ENCODE measurements around the gene PPP1R27.

PPP1R27 gene

DNA sequence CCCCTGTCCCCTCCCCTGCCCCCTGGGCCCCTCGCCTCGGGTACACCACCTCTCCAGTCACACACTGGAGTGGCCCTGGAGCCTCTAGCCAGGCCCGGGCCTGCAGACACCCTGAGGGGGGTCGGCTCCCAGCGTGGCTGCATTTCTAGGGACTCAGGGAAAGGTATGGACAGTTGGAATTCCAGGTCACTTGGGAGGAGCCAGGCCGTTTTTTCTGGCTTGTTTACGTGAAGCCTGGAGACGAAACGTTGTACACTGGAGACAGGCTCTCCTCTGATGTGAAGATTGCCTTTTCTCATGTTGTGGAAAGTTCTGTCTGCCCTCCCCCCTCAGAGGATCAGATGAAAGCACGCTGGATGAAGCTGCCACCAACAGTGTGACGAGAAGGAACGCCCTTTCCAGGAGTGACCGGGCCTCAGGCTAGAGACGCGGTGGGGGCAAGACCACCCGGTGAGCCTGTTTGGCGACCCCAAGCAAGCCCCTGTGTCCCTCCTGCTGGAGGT, 4.0 kb upstream of the PPP1R27 start:
- DNase-seq (ENCODE audit: low read depth), result no peak

DNA sequence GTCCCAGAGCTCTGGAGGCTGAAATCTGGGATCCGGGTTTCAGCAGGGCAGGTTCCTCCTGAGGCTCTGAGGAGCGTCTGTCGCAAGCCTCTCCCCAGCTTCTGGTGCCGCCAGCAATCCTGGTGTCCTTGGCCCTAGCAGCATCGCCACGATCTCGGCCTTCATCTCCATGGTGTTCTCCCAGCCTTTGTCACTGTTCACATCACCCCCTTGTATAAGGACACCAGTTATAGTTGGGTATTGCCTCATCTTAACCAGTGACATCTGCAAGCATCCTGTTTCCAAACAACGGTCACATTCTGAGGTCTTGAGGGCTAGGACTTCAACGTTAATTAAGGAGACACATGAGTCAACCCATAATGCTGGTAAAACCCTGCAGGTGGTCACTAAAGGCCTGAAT, 2.8 kb upstream of the PPP1R27 start:
- no peak for TF ChIP-seq CTCF (conservative IDR thresholded peaks at IDR 0.05; ENCODE audit: low read length)
- DNase-seq (ENCODE audit: low read depth), result peak; percentile 71
- no peak overlapping the region for H3K4me3 ChIP-seq (ENCODE audit: low read length)

More for the DNA sequence above, 4.0 kb upstream of the PPP1R27 start:
- no peak overlapping the region for H3K4me3 ChIP-seq (ENCODE audit: low read length)
- TF ChIP-seq CTCF (conservative IDR thresholded peaks at IDR 0.05; ENCODE audit: low read length), result no peak

DNA sequence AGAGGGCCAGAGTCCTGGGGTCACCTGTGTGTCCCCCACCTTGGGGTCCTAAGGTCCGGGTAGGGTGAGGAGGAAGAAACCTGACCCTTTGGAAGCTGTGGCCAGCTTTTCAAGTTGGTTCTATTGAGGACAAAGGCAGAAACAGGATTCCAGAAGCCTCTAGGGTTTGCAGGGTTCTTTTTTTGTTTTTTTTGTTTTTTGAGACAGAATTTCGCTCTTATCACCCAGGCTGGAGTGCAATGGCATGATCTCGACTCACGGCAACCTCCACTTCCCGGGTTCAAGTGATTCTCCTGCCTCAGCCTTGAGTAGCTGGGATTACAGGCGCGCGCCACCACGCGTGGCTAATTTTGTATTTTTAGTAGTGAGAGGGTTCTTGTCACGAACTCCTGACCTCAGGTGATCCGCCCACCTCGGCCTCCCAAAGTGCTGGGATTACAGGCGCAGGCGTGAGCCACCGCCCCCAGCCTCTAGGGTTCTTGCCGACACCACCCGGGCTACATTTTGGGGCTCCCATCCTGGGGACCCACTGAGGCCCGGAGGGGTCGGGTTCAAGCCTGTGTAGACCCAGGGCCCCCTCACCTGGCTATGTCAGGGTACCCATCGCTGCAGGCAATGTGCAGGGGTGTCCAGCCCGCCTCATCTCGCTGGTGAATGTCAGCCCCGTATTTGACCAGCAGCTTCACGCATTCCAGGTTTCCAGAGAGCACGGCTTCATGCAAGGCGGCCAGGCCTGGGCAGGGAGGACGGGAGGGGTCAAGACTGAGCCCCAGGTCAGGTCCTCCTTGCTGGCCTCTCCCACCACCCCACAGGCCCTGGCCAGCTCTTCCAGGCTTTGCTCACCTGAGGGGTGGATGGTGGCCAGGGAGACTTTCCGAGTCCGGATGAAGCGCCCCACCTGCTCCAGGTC, 674 bp downstream of the PPP1R27 start:
- no peak for DNase-seq (ENCODE audit: low read depth)
- no peak for TF ChIP-seq CTCF (conservative IDR thresholded peaks at IDR 0.05; ENCODE audit: low read length)
- peak overlapping the region; percentile 80 for H3K4me3 ChIP-seq (ENCODE audit: low read length)

DNA sequence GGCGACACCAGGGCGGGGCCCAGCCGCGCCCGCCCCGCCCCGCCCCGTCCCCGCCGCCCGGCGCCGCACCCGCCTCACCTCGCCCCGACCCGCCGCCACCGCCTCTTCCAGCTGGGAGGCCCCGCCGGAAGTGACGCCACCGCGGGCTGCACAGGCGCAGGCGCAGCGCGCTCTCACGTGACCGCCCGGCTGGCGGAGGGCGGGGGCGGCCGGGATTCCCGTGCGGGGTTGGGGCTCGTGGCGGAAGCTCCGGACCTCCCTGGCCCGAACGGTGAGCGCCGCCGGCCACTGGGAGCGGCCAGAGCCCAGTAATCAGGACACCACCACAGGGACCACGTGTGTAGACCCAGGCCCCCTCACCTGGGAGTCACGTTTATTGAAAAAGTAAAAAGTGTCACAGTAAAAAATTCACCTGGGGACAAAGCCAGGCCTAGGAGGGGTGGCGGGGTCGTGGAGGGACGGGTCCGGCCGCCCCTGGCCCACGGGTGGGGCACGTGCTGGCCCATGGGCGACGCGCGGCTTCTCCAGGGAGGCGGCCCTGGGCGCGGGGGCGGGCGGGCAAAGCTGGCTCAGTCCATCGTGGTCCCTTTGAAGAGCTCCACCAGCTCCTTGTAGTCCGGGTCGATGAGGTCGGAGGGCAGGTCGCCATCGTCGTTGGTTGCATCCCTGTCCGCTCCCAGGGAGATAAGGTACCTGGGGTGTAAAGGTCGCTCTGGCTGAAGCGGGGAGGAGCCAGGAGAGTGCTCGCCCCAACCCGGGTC, 1.5 kb downstream of the PPP1R27 start, which contains the start of gene MCRIP1:
Gene MCRIP1, minus strand, starts transcription at position 132 of the 761 bp plus-strand sequence. CDS start 8,785 bp downstream, outside the sequence.
- H3K4me3 ChIP-seq (ENCODE audit: low read length), result peak within 1 kb of the TSS; percentile 80
- no peak for TF ChIP-seq CTCF (conservative IDR thresholded peaks at IDR 0.05; ENCODE audit: low read length)
- DNase-seq (ENCODE audit: low read depth), result peak; percentile 91

DNA sequence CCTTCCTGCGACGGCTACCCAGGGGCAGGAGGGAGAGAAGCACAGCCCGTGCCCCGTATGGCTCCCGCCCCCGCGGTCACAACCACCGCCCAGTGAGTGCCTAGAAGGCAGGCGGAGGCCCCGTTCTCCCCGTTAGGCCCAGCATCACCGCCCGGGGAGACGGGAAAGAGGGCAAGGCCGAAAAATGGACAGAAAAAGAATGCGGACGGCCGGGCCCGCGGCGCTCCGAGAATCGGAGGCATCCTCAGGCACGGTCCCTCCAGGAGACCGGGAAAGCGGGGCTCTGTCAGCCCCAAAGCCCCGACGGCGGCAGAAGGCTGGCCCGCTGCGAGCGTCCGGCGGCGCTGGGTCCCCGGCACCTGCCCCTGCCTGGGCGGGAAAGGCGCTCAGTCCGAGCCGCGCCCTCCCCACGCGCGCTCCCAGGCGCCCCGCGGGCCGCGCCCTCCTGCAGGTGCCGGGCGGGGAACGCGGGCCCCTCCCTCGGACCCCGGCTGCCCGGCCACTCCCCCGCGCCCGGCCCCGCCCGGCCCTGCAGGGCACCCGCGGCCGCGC, 2.2 kb downstream of the PPP1R27 start:
- no peak for TF ChIP-seq CTCF (conservative IDR thresholded peaks at IDR 0.05; ENCODE audit: low read length)
- H3K4me3 ChIP-seq (ENCODE audit: low read length), result peak overlapping the region; percentile 77
- DNase-seq (ENCODE audit: low read depth), result peak; percentile 19

GRCh38 chr17:81831957-81832607, 2.8 kb downstream of the PPP1R27 start:
- TF ChIP-seq CTCF (conservative IDR thresholded peaks at IDR 0.05; ENCODE audit: low read length), result no peak
- DNase-seq (ENCODE audit: low read depth), result peak; percentile 56
- H3K4me3 ChIP-seq (ENCODE audit: low read length), result peak overlapping the region; percentile 77

All from AG10803 (cell line).